HepG2 (cell line): Measurements from ENCODE around the gene INAFM2. TPM values are rescaled to one million over a fixed set of nuclear protein-coding genes. Genes with fewer than 3 reads are reported as not detected.

ENCODE experiments used
- ATAC-seq: fragments of 200-7000 bp; cut with Tn5 transposase; 3 replicates; pipeline ENCODE4 v1.9.1; 2020; ENCODE audit warnings: mild to moderate bottlenecking, moderate library complexity
- BruUV-seq: library from RNA; stranded (reverse); fragments of 400-500 nt; replicated peaks from 2 replicates; lab custom pipeline; 2021; lab: Mats Ljungman, UMichigan
- CTCF ChIA-PET: fragments of 300-600 bp; formaldehyde crosslinking; extraction: SDS; loops from one replicate; lab custom pipeline; 2021; ENCODE audit warnings: low total read pairs, inconsistent platforms, low intra/inter-chr PET ratio; lab: Yijun Ruan, JAX
- POLR2A ChIA-PET: fragments of 350-600 bp; sonication (Branson Sonifier 250); formaldehyde crosslinking; loops from one replicate; lab custom pipeline; 2020; ENCODE audit warnings: antibody characterized with exemption, inconsistent platforms; lab: Yijun Ruan, JAX
- DNase-seq: peaks from one replicate; pipeline ENCODE4 v3.0.0-alpha.2; 2015; ENCODE audit warnings: low spot score
- FAIRE-seq: peaks from 3 replicates; lab custom pipeline; 2011; peaks lifted over from hg19 to GRCh38; lab: Jason Lieb, UNC
- H2AFZ ChIP-seq: one replicate; pipeline ENCODE4 v1.6.1; 2011; ENCODE audit warnings: low read length, inconsistent platforms
- H3K27ac ChIP-seq: fragments of 300-600 bp; 3 replicates; pipeline ENCODE4 v1.8.0; 2011; ENCODE audit warnings: mixed run types, mild to moderate bottlenecking, mixed read lengths, low read length, inconsistent platforms; ENCODE audit not compliant: insufficient read depth; ENCODE audit errors: extremely low read length
- H3K27me3 ChIP-seq, 2 experiments: fragments of 200-600 bp in 1 of 2; 2 replicates in 1 of 2; 3 replicates in 1 of 2; pipeline versions ENCODE4 v1.6.0 to v1.8.0; 2011; ENCODE audit warnings: low read length in 2 of 2, mild to moderate bottlenecking in 2 of 2, moderate library complexity in 2 of 2, inconsistent platforms in 1 of 2; ENCODE audit not compliant: insufficient read depth in 2 of 2, control insufficient read depth in 1 of 2
- H3K36me3 ChIP-seq, 2 experiments: fragments of 200-600 bp in 1 of 2; replicated peaks in 1 of 2; 2 replicates in 1 of 2; 3 replicates in 1 of 2; pipeline versions ENCODE4 v1.5.1 to v1.8.0; 2011; ENCODE audit warnings: low read length in 2 of 2, inconsistent platforms in 1 of 2; ENCODE audit not compliant: insufficient read depth in 2 of 2, control insufficient read depth in 1 of 2
- H3K4me1 ChIP-seq: 2 replicates; pipeline ENCODE4 v1.5.1; 2012; ENCODE audit warnings: low read length, inconsistent platforms; ENCODE audit not compliant: insufficient read depth
- H3K4me2 ChIP-seq: 2 replicates; pipeline ENCODE4 v1.6.0; 2011; ENCODE audit warnings: low read depth, low read length, inconsistent platforms
- H3K4me3 ChIP-seq, 3 experiments: fragments of 200-600 bp in 1 of 3; sonication (generic), shearing (Covaris generic) in 1 of 3; replicated peaks in 1 of 3; 2 replicates each; pipeline ENCODE4 v1.5.1; 2011 to 2016; ENCODE audit warnings: low read length in 3 of 3, inconsistent platforms in 2 of 3, low read depth in 2 of 3, mild to moderate bottlenecking in 2 of 3, control low read depth in 1 of 3, mixed read lengths in 1 of 3; ENCODE audit not compliant: insufficient read depth in 1 of 3
- H3K79me2 ChIP-seq: one replicate; pipeline ENCODE4 v1.6.1; 2011; ENCODE audit warnings: low read length, inconsistent platforms; ENCODE audit not compliant: insufficient read depth
- H3K9ac ChIP-seq: 2 replicates; pipeline ENCODE4 v1.6.0; 2011; ENCODE audit warnings: mild to moderate bottlenecking, low read depth, low read length, inconsistent platforms; ENCODE audit not compliant: insufficient read depth
- H3K9me3 ChIP-seq: 2 replicates; pipeline ENCODE4 v1.5.1; 2012; ENCODE audit warnings: mild to moderate bottlenecking, low read length
- H4K20me1 ChIP-seq: 2 replicates; pipeline ENCODE4 v1.6.0; 2011; ENCODE audit warnings: inconsistent platforms, mild to moderate bottlenecking, low read length, moderate library complexity; ENCODE audit not compliant: insufficient read depth
- CEBPB ChIP-seq: IDR thresholded peaks from 2 replicates; pipeline ENCODE4 v1.6.1; 2011; ENCODE audit warnings: low read depth, low read length, improper control_type of control experiment, borderline replicate concordance
- ETV5 ChIP-seq: IDR thresholded peaks from 2 replicates; pipeline ENCODE4 v1.6.1; 2018; ENCODE audit warnings: missing biosample characterization, missing genetic modification reagents, inconsistent platforms, borderline replicate concordance
- GTF2F1 ChIP-seq: fragments of 150-350 bp; IDR thresholded peaks from 2 replicates; pipeline ENCODE4 v1.6.1; 2014; ENCODE audit warnings: low read length
- ISX ChIP-seq: sonication (generic); formaldehyde crosslinking; conservative IDR thresholded peaks from 2 replicates; pipeline ENCODE4 v1.5.0; 2020; ENCODE audit warnings: missing genetic modification reagents
- JARID2 ChIP-seq: sonication (generic); formaldehyde crosslinking; IDR thresholded peaks from 2 replicates; pipeline ENCODE4 v1.8.1; 2023; ENCODE audit warnings: missing genetic modification reagents, inconsistent platforms; ENCODE audit not compliant: insufficient replicate concordance
- SMAD1 ChIP-seq: sonication (generic); formaldehyde crosslinking; IDR thresholded peaks from 2 replicates; pipeline ENCODE4 v1.4.0; 2020; ENCODE audit warnings: missing genetic modification reagents, low read depth, mild to moderate bottlenecking, borderline replicate concordance
- SMARCC2 ChIP-seq: fragments of 450-650 bp; IDR thresholded peaks from 2 replicates; pipeline ENCODE4 v1.6.1; 2017; ENCODE audit warnings: antibody characterized with exemption, mild to moderate bottlenecking
- THYN1 ChIP-seq: sonication (generic); formaldehyde crosslinking; IDR thresholded peaks from 2 replicates; pipeline ENCODE4 v1.8.1; 2023; ENCODE audit warnings: low read depth, mild to moderate bottlenecking, moderate library complexity, missing genetic modification reagents, borderline replicate concordance
- ZFP82 ChIP-seq: sonication (generic); formaldehyde crosslinking; IDR thresholded peaks from 2 replicates; pipeline ENCODE4 v1.5.1; 2020; ENCODE audit warnings: mild to moderate bottlenecking, missing genetic modification reagents, borderline replicate concordance
- ZNF230 ChIP-seq: sonication (generic); formaldehyde crosslinking; IDR thresholded peaks from 2 replicates; pipeline ENCODE4 v1.4.0; 2020; ENCODE audit warnings: mild to moderate bottlenecking, missing genetic modification reagents
- WGBS: methylation state at CpG from one replicate; pipeline ENCODE4 v1.1.6; 2017; ENCODE audit warnings: low lambda C conversion rate; 5-methylcytosine and 5-hydroxymethylcytosine counted together
- in situ Hi-C: cut with HindIII; loops from 2 replicates; pipeline ENCODE4 v1.10.0; 2017; ENCODE audit warnings: low pct_unique_long_range_greater_than_20kb; ENCODE audit not compliant: extremely low pct_ligation_motif_present
- intact Hi-C: fragments of 100-400 bp; cut with micrococcal nuclease; formaldehyde crosslinking; loops from one replicate; pipeline ENCODE4 v1.10.0; 2022; ENCODE audit not compliant: unreplicated experiment
- polyA plus RNA-seq, 8 experiments: library from polyadenylated mRNA; depleted of rRNA in 3 of 8; stranded (reverse) in 7 of 8; unstranded in 1 of 8; fragments of >200 nt; fragmentation: Illumina TruSeq in 4 of 8; extraction: Trizol in 4 of 8; gene quantifications; 2 replicates each; pipeline versions ENCODE4 v1.2.1 to v1.2.3, GENCODE V29; 2011 to 2016; ENCODE audit warnings: low read depth in 4 of 8, missing spikeins in 1 of 8, mixed read lengths in 1 of 8; ENCODE audit not compliant: insufficient read depth in 1 of 8
- total RNA-seq, 5 experiments: library from RNA; depleted of rRNA; stranded (reverse); fragments of >200 nt; fragmentation: Illumina TruSeq; extraction: Trizol; gene quantifications; 2 replicates each; pipeline ENCODE4 v1.2.3, GENCODE V29; 2016; ENCODE audit warnings: low read depth in 1 of 5
- TF ChIP-seq, protein P1 (sequence below), 2 experiments: sonication (generic) in 1 of 2; formaldehyde crosslinking in 1 of 2; IDR thresholded peaks; 2 replicates each; pipeline versions ENCODE4 v1.4.0 to v1.6.1; 2018 to 2020; ENCODE audit warnings: missing genetic modification reagents in 2 of 2, borderline replicate concordance in 1 of 2, low read depth in 1 of 2, mild to moderate bottlenecking in 1 of 2, missing biosample characterization in 1 of 2
- TF ChIP-seq, protein P2 (sequence below): sonication (generic); formaldehyde crosslinking; IDR thresholded peaks from 2 replicates; pipeline ENCODE4 v1.4.0; 2020; ENCODE audit warnings: missing genetic modification reagents
- TF ChIP-seq, protein P3 (sequence below): sonication (generic); formaldehyde crosslinking; conservative IDR thresholded peaks from 2 replicates; pipeline ENCODE4 v1.8.0; 2022; ENCODE audit warnings: missing genetic modification reagents
- TF ChIP-seq, protein P4 (sequence below): sonication (generic); formaldehyde crosslinking; IDR thresholded peaks from 2 replicates; pipeline ENCODE4 v1.8.1; 2022; ENCODE audit warnings: mild to moderate bottlenecking, missing genetic modification reagents

The INAFM2 gene
- total and polyA plus RNA-seq, 2 of the 13 experiments (the other 11 are each of a cell fraction or from before 2014, with no cell fraction given), result 5.5 to 6.5 TPM

DNA sequence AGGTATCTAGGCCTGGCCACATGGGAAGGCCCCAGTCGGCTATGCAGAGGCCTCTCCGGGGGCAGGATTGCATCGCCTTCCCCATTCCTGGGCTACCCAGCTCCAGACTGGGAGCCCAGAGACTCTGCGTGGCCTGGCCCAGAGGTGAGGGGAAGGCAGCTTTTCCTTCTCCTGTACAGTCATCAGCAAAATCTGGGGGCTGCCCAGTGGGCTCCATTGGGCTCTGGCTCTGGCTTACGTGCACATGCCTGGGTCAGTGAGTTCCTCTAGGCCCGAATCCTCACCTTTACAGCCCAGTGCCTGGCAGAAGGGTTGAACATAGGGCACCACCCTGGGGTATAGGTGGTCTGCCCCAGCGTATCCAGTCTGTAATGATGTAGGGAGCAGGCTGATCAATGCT is 36.7 kb upstream of the INAFM2 start:
- in situ Hi-C loops, result no loop called here
- no peaks in the 10 kb centered on the region for H4K20me1 ChIP-seq
- no peaks in the 10 kb centered on the region for H3K79me2 ChIP-seq
- POLR2A ChIA-PET, result no interaction called here
- H3K27me3 ChIP-seq, result peaks cover 24 to 91% of the 10 kb centered on the region in 2 experiments
- H3K9ac ChIP-seq, result no peak overlapping the region
- peaks cover 10% of the 10 kb centered on the region; the same call in 1 of the 2 replicates for H3K4me1 ChIP-seq
- CTCF ChIA-PET, result no interaction called here
- no peak for ATAC-seq
- no peak overlapping the region for H3K4me2 ChIP-seq
- no TSS peak for BruUV-seq
- intact Hi-C loops, result no loop called here
- DNase-seq, result no peak
- WGBS, result 10% methylated on average over 4 of the region's 7 CpGs
- no peak for FAIRE-seq
- no peaks in the 10 kb centered on the region for H3K36me3 ChIP-seq
- H3K27ac ChIP-seq, result no peak overlapping the region
- no peaks in the 10 kb centered on the region for H3K9me3 ChIP-seq
- no peak overlapping the region for H3K4me3 ChIP-seq
- TF ChIP-seq THYN1 (CRISPR knock-in tag), result no peak
- TF ChIP-seq ZFP82 (CRISPR knock-in tag), result no peak
- TF ChIP-seq, protein P1, sequence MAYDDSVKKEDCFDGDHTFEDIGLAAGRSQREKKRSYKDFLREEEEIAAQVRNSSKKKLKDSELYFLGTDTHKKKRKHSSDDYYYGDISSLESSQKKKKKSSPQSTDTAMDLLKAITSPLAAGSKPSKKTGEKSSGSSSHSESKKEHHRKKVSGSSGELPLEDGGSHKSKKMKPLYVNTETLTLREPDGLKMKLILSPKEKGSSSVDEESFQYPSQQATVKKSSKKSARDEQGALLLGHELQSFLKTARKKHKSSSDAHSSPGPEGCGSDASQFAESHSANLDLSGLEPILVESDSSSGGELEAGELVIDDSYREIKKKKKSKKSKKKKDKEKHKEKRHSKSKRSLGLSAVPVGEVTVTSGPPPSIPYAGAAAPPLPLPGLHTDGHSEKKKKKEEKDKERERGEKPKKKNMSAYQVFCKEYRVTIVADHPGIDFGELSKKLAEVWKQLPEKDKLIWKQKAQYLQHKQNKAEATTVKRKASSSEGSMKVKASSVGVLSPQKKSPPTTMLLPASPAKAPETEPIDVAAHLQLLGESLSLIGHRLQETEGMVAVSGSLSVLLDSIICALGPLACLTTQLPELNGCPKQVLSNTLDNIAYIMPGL (CRISPR knock-in tag; IDR thresholded peaks at IDR 0.05; ENCODE audit: borderline replicate concordance in 1 of 2, low read depth in 1 of 2), result no peak
- TF ChIP-seq SMARCC2, result no peak
- no peak for TF ChIP-seq ETV5
- no peak for TF ChIP-seq SMAD1 (CRISPR knock-in tag)
- no peak for TF ChIP-seq ZNF230
- no peak for TF ChIP-seq GTF2F1
- TF ChIP-seq, protein P2, sequence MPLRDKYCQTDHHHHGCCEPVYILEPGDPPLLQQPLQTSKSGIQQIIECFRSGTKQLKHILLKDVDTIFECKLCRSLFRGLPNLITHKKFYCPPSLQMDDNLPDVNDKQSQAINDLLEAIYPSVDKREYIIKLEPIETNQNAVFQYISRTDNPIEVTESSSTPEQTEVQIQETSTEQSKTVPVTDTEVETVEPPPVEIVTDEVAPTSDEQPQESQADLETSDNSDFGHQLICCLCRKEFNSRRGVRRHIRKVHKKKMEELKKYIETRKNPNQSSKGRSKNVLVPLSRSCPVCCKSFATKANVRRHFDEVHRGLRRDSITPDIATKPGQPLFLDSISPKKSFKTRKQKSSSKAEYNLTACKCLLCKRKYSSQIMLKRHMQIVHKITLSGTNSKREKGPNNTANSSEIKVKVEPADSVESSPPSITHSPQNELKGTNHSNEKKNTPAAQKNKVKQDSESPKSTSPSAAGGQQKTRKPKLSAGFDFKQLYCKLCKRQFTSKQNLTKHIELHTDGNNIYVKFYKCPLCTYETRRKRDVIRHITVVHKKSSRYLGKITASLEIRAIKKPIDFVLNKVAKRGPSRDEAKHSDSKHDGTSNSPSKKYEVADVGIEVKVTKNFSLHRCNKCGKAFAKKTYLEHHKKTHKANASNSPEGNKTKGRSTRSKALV, result no peak
- no peak for TF ChIP-seq CEBPB
- no peak for TF ChIP-seq ISX (CRISPR knock-in tag)
- TF ChIP-seq, protein P3, sequence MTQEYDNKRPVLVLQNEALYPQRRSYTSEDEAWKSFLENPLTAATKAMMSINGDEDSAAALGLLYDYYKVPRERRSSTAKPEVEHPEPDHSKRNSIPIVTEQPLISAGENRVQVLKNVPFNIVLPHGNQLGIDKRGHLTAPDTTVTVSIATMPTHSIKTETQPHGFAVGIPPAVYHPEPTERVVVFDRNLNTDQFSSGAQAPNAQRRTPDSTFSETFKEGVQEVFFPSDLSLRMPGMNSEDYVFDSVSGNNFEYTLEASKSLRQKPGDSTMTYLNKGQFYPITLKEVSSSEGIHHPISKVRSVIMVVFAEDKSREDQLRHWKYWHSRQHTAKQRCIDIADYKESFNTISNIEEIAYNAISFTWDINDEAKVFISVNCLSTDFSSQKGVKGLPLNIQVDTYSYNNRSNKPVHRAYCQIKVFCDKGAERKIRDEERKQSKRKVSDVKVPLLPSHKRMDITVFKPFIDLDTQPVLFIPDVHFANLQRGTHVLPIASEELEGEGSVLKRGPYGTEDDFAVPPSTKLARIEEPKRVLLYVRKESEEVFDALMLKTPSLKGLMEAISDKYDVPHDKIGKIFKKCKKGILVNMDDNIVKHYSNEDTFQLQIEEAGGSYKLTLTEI (CRISPR knock-in tag), result no peak
- no peak for TF ChIP-seq JARID2
- TF ChIP-seq, protein P4, sequence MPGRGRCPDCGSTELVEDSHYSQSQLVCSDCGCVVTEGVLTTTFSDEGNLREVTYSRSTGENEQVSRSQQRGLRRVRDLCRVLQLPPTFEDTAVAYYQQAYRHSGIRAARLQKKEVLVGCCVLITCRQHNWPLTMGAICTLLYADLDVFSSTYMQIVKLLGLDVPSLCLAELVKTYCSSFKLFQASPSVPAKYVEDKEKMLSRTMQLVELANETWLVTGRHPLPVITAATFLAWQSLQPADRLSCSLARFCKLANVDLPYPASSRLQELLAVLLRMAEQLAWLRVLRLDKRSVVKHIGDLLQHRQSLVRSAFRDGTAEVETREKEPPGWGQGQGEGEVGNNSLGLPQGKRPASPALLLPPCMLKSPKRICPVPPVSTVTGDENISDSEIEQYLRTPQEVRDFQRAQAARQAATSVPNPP (CRISPR knock-in tag), result no peak
- H2AFZ ChIP-seq, result no peak overlapping the region
